DMS153 (cell line): Measurements from ENCODE around the gene TNNT2.

ENCODE experiments used
- DNase-seq: peaks from one replicate; lab custom pipeline; 2025; lab: John Stamatoyannopoulos, UW

Gene TNNT2

GRCh38 chr1:201356701-201357100 is 20.8 kb downstream of the TNNT2 start:
- DNase-seq: no peak

- no peak for DNase-seq
Observed at GRCh38 chr1:201356236-201356635, 21.2 kb downstream of the TNNT2 start.

- no peak for DNase-seq
Observed at GRCh38 chr1:201355471-201355870, 22.0 kb downstream of the TNNT2 start.

- no peak for DNase-seq
Observed at GRCh38 chr1:201354901-201355295, 22.6 kb downstream of the TNNT2 start.

- DNase-seq: no peak
Observed at GRCh38 chr1:201354151-201354900, 23.2 kb downstream of the TNNT2 start.

GRCh38 chr1:201353186-201353940 is 24.1 kb downstream of the TNNT2 start:
- DNase-seq: no peak

DNA sequence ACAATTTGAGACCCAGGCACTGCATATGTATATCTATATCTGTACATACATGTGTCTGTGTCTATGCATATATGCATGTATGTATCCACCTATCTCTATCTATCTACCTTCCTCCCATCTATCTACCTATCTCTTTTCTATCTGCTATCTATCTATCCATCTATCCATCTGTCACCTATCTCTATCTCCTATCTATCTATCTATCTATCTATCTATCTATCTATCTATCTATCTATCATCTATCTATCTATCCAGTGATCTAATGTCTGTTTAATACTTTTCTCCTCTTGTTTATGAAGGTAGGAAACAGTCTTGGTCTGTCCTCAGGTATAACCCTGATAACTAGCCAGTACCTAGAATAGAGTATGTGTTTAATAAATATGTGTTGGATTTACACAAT is 25.9 kb downstream of the TNNT2 start:
- no peak for DNase-seq

- DNase-seq: no peak
Observed at GRCh38 chr1:201350884-201351283, 26.6 kb downstream of the TNNT2 start.

DNA sequence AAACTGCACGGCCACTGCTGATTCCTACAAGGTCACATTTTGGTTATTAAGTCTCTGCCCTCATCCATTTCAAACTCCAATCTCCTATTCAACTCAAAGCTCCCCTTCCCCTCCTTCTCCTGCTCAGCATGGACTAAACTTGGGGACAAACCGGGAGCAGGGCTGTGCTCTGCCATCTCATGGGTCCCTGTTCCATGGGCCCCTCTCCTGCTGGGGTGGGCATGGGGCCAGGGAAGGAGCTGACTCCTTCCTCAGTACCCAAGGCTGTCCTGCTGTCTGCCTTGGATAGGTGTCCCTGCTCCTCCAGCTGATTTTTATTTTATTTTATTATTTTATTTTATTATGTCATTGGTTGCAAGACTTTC is 27.1 kb downstream of the TNNT2 start:
- no peak for DNase-seq

DNA sequence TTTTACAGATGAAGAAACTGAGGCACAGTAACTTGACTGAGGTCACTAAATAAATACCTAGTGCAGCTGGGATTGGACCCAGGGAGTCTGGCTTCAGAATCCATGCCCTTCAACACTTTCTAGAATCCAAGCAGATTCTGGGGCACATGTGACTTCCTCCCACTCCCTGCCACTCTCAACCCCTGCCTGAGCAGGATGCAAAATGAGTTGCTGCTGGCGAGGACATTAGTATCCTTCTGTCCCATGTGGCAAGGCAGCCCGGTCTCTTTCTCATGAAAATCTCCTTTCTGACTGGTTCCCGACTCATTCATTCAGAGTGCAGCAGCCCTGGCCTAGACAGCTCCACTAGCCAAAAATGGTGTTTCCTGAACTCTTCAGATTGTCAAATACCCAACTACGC is 28.4 kb downstream of the TNNT2 start:
- DNase-seq: no peak

DNA sequence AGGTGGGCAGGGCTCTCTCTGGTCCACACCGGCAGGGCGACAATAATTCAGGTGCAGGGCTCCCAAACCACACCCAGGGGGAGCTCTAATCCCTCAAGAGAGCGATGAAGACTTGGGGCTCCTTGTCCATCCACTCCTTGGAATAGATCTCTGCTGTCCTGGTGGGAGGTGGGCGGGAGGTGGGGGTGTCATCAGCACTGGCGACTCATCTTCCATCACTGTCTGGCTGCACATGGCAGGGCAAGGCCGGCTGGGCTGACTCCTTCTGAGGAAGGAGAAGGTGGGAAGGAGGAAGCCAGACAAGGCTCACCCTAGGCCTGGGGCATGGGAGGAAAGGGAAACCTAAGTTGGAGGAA is 29.3 kb downstream of the TNNT2 start:
- DNase-seq: no peak

DNA sequence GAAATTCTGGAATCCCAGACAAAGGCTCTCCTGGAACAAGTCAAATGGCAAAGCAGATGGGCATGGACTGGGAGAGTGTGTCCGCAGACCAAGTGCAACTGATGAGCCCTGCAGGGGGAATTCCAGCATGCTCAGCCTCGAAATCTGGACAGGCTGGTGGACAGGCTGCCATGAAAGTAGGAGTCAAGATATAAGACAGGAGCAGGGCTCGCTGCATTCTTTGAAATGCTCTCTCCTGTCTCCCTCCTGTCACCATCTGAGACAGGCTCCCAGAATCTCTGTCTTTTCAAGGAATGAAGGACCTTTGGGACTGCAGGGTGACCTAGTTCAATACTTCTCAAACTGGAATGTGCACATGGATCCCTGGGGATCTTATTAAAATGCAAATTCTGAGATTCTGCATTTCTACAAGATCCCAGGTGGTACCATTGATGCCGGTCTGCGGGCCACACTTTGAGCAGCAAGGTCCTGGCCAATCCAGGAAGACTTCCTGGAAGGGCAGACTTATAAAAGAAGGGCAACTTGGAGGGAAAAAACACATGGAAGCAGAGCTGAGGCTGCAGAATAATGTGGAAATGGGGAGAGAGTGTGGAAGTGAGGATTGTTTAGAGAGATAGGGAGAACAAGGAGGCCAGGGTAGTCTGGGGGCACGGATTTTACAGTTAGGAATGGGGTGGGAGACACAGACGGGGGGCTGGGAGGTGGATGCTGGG is 29.8 kb downstream of the TNNT2 start:
- no peak for DNase-seq

DNA sequence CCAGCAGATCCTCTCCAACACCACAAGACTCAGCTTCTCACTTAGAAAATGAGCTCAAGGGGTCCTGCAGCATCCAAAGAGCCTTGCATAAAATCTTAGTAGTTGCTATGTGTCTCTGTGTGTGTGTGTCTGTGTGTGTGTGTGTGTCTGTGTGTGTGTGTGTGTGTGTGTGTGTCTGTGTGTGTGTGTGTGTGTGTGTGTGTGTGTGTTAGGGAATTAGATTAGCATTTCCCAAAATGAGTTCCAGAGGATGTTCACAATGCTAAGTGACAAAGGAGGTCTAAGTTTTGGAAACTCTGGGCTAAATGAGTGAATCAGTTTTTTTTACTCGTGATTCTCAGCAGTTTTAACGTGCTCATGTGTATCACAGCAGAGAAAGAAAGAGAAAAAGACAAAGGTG is 30.5 kb downstream of the TNNT2 start:
- DNase-seq: no peak

DNA sequence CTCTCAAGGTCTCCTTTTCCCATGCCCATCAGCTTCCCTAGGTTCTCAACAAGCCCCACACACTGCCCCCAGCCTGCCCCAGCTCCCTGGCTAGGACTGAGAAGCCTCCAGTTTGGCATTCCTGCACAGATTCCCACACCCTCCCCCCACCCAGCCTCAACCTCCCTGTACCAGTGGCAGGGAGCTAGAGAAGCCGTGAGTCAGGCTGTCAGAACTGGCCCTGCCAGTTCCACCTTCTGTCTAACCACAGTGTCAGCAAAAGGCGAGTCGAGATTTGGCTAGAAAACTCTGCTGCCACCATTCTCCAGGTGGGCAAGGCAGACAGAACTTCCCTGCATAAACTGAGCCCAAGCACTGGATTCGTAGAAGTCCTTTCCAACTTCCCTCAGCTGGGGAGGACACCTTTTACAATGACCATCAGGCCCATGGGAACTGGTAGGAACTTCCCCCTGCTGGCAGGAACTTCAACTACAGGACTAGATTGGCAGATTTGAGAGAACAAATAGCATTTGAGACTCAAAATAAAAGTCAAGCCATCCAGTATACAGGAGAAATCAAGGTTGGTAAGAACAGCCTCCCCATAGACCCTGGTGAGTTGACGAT is 31.0 kb downstream of the TNNT2 start:
- peak; percentile 60 for DNase-seq

GRCh38 chr1:201345081-201345355 is 32.5 kb downstream of the TNNT2 start:
- no peak for DNase-seq

DNA sequence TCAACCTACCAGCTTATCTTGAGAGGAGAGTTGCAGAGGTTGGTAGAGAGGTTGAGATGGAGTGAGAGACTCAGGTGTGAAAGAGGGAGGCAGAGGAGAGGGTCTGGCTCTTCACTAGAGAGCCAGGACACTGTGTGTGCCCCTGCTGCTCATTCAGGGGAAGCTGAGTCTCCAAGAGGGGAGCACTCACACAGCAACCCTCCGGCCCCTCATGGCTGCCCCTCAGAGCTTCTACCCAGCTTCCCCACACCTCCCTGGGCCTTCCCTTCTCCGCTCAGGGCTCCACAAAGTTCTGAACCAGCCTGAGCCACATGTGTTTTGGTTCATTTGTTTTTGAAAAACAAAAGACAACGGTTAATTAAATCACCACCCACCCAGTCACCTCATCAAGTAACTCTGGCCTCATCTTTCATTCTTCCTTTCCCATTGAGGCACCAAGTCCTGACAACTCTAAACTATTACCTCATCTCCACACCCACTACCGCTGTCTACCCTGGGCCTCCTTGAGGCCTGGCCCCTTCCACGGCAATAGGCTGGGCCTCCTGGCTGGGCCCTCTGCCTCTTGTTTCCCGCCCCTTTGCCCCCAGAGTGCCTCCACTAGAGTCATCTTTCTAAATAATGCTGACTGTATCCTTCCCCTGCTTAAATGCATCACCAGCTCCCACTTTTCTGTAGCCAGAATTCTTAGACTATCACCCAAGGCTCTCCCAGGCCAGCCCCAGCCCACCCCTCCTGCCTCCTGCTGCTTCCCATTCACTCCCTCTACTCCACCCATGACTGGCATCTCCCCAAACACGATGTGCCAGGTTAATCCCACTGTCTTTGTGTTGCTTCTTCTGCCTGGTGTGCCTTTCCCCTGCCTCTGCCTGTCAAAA is 33.0 kb downstream of the TNNT2 start:
- DNase-seq: no peak

DNA sequence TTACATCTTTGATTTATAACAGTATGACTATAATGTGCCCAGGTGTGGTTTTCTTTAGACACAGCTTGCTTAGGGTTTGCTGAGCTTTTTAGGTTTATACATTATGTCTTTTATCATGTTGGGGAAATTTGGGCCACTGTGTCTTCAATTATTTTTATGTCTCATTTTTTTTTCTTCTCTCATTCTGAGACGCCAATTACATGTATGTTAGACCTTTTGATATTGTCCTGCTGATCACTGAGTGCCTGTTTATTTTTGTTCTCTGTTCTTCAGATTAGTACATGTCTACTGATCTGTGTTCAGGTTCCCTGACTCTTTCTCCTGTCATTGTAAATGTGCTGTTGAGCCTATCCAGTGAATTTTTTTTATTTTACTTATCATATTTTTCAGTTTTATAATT is 36.1 kb downstream of the TNNT2 start:
- DNase-seq: no peak

DNA sequence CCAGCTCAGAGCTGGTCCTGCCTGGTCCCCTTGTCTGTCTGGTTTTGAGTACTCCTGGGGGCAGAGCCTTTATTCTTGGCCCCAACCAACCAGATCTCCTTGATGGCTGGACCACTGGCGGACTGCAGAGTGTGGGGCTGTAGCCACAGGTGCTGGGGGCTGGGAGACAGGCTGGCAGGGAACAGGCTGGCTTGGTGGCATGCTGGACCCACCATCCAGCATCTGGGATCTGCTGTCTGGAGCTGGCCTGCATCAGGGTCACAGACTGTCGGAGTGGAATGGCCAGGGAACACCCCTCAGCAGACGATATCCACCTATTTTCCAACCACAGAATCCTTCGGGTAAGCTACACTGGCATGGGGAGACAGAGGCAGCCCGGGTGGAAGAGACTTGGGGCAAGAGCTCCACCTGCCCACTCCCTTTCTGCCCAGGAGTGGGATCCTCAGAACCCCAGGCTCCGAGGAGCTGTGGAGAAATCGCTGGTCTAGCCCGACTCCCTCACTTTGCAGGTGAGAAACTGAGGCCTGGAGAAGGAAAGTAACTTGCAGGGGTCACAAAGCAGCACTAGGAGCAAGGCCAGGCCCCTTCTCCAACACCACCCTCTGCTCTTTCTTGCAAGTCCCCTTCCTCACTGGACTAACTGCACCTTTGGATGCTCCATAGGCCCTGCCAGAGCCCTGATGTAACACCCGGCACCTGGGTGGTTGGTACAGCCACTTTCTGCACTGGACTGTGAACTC is 40.6 kb downstream of the TNNT2 start:
- DNase-seq: no peak

DNA sequence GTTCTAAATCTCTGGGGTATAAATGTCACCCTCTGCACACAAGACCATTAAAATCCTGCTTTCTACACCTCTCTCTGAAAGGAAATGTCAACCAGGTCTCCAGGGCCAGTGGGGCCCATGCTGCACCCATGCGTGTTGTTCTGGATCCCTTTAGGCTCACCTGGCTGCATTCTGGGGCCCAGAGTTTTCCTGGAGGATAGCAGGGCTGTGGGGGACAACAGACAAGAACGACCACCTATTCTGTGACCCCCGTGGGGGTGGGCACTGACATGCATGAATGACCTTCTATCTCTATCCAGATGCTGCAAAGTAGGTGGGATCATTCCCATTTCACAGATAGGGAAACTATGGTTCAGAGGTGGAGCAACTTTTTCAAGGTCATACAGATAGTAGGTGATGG is 41.6 kb downstream of the TNNT2 start:
- no peak for DNase-seq

DNA sequence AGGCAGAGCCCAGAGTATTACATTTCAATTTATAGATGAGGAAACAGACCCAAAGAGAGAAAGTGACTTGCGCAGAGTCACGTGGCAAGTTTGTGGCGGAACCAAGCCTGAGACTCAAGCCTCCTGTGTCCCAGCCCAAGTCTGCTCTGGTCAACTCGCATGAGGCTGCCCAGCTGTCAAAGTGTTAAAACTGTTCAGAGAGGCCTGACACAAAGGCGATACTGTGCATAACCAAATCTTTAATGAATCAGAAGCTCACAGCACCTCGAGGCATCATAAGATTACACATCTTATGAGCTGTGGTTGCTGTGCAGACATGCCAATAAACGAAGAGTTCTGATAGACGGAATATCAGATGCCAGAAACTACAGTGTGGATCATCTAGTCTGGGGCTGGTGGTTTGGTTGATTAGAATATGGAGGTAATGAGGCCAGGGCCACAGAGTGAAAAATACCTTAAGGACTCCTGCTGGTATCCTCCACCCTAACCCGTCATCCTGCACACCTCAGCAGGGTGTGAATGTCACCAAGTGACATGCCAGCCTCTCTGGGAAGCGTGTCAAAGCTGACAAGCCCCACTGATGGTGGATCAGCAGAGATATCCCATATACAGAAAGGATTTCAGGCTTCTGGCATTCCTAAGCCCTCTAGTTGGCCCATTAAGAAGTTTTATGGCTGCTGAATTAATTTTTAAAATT is 42.2 kb downstream of the TNNT2 start:
- no peak for DNase-seq
